C4-2B (cell line): ENCODE results near the gene ZNF79.

ENCODE experiments used
- H3K27ac ChIP-seq: fragments of 450-650 bp; 2 replicates; pipeline ENCODE4 v1.5.1; 2017
- ZFX ChIP-seq: fragments of 450-650 bp; IDR thresholded peaks from 2 replicates; pipeline ENCODE4 v1.6.1; 2017
- TF ChIP-seq, protein P1 (sequence below): fragments of 450-650 bp; conservative IDR thresholded peaks from 2 replicates; pipeline ENCODE4 v1.5.1; 2017; ENCODE audit warnings: mild to moderate bottlenecking

The ZNF79 gene

GRCh38 chr9:127428348-127428747 is 4.2 kb downstream of the ZNF79 start:
- H3K27ac ChIP-seq = no peak overlapping the region
- TF ChIP-seq ZFX = no peak
- TF ChIP-seq, protein P1, sequence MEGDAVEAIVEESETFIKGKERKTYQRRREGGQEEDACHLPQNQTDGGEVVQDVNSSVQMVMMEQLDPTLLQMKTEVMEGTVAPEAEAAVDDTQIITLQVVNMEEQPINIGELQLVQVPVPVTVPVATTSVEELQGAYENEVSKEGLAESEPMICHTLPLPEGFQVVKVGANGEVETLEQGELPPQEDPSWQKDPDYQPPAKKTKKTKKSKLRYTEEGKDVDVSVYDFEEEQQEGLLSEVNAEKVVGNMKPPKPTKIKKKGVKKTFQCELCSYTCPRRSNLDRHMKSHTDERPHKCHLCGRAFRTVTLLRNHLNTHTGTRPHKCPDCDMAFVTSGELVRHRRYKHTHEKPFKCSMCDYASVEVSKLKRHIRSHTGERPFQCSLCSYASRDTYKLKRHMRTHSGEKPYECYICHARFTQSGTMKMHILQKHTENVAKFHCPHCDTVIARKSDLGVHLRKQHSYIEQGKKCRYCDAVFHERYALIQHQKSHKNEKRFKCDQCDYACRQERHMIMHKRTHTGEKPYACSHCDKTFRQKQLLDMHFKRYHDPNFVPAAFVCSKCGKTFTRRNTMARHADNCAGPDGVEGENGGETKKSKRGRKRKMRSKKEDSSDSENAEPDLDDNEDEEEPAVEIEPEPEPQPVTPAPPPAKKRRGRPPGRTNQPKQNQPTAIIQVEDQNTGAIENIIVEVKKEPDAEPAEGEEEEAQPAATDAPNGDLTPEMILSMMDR = no peak

DNA sequence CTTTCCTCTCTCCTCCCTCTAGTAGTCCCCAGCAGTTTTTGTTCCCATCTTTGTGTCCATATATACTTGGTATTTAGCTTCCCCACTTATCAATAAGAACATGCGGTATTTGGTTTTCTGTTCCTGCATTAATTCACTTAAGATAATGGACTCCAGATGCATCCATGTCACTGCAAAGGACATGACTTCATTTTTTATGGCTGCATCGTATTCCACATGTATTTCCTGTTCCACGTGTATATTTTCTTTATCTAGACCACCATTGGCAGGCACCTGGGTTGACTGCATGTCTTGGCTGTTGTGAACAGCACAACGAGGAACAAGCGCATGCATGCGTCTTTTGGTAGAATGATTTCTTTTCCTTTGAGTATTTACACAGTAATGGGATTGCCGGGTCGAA is 6.2 kb downstream of the ZNF79 start:
- TF ChIP-seq ZFX = no peak
- TF ChIP-seq, protein P1 = no peak

DNA sequence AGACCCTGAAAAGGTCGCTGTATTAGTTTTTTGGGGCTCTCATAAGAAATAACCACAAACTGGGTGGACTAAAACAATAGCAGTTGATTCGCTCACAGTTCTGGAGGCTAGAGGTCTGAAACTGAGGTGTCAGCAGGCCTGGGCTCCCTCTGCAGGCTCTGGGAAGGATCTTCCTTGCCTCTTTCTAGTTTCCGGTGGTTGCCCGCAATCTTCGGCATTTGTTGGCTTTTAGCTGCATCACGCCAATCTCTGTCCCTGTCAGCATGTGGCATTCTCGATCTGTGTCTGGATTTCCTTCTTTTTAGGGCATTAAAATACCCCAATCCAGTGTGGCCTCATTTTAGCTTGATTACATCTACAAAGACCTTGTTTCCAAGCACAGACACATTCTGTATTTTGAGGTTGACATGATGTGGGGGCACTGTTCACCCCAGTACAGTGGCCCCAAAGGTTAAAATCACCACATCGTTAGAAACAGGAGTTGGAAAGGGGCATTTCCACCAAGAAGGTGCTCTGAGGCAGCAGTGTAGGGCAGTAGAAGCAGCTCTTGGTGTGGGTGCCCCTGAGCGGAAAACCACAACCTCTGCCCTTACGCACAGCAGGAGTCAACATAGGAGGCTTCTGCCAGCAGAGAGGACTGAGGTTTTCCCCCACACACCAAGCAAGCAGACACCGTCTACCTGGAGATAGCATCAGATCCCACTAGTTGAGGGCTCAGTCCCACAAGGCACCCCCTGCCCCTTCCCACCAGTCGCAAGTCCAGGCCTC is 13.5 kb downstream of the ZNF79 start:
- TF ChIP-seq, protein P1 = no peak; the same call in 1 of the 2 replicates
- TF ChIP-seq ZFX = no peak
- H3K27ac ChIP-seq = no peak overlapping the region

More for the DNA sequence above, 6.2 kb downstream of the ZNF79 start:
- H3K27ac ChIP-seq = no peak overlapping the region

- H3K27ac ChIP-seq = no peak overlapping the region
- TF ChIP-seq ZFX = no peak
- TF ChIP-seq, protein P1 = no peak
Observed at GRCh38 chr9:127438394-127438793, 14.2 kb downstream of the ZNF79 start.

DNA sequence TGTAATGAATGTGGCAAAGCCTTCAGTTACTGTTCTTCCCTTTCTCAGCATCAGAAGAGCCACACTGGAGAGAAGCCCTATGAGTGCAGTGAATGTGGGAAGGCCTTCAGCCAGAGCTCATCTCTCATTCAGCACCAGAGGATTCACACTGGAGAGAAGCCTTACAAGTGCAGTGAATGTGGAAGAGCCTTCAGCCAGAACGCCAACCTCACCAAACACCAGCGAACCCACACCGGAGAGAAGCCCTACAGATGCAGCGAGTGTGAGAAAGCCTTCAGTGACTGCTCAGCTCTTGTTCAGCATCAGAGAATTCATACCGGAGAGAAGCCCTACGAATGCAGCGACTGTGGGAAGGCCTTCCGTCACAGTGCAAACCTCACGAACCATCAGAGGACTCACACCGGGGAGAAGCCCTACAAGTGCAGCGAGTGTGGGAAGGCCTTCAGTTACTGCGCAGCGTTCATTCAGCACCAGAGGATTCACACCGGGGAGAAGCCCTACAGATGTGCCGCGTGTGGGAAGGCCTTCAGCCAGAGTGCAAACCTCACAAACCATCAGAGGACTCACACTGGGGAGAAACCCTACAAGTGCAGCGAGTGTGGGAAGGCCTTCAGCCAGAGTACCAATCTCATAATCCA is 20.2 kb downstream of the ZNF79 start:
- H3K27ac ChIP-seq = peak overlapping the region; percentile 5; the same call in 1 of the 2 replicates
- TF ChIP-seq, protein P1 = no peak
- no peak for TF ChIP-seq ZFX

- TF ChIP-seq ZFX = no peak
- TF ChIP-seq, protein P1 = no peak
- no peak overlapping the region; the same call in none of the 2 replicates for H3K27ac ChIP-seq
Observed at GRCh38 chr9:127444921-127445850, 21.0 kb downstream of the ZNF79 start.
